NOMO-1 treated with DMSO at 0.1 percent for 48 hours (cell line): Measurements from ENCODE around the gene ATF4.

ENCODE experiments used
- DNase-seq: peaks from one replicate; lab custom pipeline; 2025; ENCODE audit not compliant: unreplicated experiment; lab: John Stamatoyannopoulos, UW

ATF4 gene, protein sequence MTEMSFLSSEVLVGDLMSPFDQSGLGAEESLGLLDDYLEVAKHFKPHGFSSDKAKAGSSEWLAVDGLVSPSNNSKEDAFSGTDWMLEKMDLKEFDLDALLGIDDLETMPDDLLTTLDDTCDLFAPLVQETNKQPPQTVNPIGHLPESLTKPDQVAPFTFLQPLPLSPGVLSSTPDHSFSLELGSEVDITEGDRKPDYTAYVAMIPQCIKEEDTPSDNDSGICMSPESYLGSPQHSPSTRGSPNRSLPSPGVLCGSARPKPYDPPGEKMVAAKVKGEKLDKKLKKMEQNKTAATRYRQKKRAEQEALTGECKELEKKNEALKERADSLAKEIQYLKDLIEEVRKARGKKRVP

DNA sequence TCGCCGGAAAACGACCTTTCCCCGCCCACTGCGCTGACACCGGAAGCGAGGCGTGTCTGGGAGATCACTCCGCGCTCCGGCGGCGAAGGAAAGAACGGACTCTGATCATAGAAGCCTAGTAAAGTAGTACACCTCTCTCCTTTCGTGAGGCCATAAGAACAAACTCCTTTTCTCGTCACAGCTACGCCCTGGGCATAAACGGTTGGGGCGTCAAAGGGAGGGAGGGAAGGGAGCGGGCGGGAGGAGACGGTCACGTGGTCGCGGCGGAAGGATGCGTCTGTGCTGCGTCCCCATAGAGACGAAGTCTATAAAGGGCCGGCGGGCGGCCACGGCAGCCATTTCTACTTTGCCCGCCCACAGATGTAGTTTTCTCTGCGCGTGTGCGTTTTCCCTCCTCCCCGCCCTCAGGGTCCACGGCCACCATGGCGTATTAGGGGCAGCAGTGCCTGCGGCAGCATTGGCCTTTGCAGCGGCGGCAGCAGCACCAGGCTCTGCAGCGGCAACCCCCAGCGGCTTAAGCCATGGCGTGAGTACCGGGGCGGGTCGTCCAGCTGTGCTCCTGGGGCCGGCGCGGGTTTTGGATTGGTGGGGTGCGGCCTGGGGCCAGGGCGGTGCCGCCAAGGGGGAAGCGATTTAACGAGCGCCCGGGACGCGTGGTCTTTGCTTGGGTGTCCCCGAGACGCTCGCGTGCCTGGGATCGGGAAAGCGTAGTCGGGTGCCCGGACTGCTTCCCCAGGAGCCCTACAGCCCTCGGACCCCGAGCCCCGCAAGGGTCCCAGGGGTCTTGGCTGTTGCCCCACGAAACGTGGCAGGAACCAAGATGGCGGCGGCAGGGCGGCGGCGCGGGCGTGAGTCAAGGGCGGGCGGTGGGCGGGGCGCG lies at the start of gene ATF4:
ATF4 (plus strand) TSS at position 337 of the 880 bp plus-strand sequence. CDS start 884 bp downstream, outside the sequence.
- DNase-seq = peak; percentile 87

DNA sequence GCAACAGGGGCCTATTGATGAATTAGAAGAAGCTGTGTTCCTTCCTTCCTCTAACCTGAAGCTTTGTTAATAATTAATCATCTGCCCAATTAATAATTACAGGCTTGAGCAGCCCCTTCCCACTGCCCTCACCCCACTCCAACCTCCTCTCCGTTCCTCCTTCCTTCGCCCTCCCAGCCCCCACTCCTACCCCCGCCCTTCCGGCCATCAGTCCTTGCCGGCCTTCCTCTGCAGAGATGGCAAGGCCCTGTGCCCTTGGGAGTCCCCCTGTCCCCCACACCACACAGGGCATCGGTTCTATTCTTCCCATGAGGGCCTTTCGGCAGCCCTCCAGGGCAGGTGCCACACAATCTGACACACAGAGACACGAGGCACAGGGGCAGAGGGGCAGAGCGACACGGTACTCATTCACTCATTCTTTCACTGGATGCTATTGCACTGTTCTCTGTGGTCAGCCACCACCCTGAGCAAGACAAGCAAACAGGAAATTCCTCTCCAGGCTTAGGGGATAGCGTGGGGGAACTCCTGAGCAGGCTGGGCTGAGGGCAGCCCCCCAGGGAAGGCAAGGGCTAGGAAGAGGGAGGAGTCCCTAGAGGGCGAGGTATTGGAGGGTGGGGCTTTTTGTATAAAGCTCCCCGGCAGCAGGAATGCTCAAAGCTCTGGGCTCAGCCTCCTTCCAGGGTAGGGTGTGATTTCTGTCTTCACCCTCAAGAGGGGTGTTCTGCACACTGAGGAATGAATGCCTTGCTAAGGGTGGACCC lies 48.8 kb upstream of the ATF4 start:
- DNase-seq = no peak

DNA sequence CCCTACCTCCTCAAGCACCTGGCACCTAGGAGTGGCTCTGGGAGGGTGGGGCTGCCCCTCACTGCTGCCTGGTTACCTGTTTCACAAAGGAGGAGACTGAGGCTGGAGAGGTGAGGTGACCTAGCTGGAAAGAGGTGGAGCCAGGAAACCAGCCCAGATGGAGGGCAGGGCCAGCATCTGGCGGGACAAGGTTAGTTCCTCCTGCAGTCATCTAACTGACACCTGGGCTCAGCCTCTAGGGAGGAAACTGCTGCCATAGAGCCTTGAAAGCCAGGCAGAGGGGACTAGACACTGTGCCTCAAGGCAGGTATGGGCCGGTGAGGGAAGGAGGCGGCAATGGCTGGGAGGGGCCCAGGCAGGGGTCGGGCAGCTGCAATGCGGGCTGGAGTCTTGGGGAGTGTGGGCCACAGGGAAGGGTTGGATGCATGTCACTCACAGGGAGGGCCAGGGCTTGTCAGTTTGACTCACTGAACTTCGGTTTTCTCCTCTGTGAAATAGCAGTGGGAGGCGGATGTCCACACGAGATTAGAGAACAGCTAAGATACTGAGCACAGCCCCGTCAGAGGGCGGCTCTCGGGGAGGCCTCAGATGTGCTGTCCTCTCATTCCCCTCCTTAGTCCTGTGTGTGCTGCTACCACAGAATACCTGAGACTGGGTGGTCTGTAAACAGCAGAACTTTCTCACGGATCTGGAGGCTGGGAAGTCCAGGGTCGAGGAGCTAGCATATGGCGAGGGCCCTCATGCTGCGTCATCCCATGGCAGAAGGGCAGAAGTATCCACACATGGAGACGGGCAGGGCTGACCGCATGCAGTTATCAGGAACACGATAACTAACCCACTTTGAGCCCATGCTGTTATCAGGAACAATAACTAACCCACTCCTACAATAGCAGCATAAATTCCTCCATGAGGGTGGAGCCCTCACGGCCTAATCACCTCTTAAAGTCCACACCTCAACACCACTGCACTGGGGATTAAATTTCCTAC lies 47.5 kb upstream of the ATF4 start:
- DNase-seq = no peak

DNA sequence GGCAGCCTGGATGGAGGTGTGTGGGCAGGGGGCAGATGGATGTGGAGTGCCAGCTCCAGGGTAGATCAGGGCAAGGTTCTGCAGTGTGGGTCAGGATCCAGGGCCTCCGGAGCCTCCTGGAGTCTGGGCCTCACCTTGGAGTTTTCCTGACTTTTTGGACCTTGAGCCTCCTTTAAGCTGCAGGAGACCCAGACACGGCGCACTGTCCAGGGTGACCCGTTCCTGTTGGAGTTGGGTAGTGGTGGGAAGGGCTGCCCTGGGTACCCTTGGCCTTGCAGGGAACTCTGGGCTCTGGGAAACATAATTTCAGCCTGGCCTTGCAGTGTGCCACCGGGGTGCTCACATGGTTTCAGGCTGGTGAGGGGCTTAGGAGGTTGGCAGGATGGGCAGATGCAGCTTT lies 46.5 kb upstream of the ATF4 start:
- DNase-seq = no peak

DNA sequence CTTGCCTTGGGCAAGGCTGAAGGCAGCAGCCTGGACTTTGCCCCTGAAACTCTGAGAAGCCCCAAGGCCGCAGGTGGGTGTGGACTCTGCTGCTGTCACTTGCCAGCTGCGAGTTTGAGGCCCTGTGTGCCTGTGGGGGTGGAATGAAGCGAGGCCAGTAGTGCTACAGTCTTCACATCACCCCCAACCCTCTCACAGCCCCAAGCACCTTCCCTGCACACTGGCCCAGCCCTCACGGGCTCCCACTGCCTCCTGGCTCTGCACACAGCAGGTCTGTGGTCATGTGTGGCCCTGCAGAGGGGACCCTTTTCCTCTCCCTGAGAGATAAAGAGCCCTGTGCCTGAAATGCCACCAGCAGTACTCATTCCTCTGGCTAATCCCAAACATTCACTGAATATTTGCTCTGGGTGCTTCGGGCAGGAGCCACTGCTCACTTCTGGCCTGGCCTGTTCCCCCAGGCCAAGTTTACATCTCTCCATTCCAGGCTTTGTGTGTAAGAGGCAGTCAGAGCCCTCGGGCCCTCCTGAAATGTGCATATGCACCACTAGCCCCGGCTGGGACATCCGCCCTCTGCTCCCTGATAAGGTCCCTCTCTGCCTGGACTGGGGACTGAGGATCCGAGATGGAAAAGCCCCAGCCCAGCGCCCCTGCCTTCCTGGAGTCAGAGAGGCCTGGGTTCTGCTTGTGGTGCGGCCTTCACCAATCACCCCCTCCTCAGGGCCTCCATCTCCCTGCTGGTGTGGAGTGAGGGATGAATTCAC lies 45.8 kb upstream of the ATF4 start:
- no peak for DNase-seq

DNA sequence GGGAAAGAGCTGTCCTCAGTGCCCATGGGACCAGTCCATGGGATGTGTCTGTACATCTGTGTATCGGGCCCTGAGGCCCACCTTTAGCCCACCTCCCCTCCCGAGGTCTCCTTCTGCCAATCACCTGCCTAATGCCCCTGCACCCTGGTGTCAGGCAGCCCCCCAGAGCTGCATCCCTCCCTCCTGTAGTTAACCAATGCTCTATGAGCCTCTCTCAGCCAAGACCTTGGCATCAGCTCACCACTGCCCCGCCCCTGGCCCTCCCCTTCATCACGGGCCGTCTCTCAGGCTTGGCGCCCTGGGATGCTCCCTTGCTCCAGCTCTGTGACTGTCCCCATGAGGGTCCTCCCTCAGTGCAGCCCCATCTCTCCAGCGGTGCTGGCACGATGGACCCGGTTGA lies 45.0 kb upstream of the ATF4 start:
- DNase-seq = no peak

DNA sequence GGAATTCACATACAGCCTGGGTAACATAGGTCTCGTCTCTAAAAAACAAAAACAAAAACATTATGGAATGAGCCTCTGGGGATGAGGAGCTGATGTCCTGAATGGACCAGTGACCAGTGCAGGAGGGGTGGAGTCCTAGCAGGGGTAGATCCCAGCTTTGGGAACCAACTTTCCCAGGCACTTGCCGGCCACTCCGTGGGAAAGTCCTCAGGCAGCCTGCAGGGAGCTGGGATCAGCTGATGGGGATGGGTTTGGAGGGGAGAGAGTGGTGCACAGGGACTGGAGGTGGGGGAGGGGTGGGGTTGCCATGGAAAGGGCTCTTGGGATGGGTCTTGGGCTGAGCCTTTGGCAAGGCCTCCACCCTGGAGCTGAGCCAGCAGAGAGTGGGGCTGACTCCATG lies 44.5 kb upstream of the ATF4 start:
- no peak for DNase-seq

DNA sequence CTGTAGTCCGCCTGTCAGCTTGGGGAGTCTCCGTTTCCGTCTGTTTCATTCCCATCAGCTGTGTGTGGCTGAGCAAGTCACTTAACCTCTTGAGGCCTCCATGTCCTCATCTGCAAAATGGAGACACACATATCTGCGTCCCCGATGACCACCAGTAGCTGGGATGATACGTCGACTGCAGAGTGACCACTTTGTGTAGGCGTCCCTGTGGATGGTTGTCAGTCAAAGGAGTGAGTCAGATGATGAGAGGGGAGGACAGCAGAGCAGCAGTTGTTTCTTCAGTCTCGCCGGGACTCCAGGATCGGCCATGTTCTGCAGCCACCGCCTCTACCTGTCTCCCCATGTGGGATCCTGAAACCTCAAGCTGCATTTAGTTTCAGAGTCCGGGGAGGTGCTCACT lies 43.7 kb upstream of the ATF4 start:
- DNase-seq = no peak

DNA sequence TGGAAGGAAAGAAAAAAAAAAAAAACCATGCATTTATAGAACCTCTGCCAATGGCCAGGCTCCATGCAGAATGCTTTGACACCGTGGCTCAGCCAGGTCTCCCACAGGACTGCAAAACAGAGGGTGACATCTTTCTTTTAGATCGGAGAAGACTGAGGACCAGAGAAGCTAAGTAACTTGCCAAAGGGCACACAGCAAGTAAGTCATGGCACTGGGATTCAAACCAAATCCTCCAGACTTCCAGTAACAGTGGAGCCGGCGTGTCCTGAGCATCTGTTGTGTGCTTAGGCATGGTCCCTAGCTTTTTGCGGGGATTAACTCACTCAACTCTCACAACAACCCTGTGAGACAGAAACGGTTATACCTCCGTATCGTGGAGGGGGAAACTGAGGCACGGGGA lies 42.8 kb upstream of the ATF4 start:
- no peak for DNase-seq

DNA sequence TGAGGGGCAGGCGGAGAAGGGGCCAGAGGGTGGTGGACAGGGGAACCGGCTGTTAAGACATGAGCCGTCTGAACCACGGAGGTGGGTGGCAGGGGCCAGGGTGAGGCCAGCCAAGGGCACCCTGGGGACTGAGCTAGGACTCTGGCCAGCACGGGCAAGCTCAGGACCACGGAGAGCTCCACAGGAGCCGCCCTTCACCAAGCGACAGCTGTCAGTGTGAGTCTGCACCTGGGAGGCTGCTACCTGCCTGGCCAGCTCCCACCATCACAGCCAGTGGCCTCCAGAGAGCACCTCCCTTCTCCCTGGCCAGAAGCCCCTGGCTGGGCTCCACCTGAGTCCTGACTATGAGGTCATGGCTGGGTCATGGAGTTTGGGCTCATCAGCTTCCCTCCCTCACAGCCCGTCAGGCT lies 41.9 kb upstream of the ATF4 start:
- DNase-seq = no peak

DNA sequence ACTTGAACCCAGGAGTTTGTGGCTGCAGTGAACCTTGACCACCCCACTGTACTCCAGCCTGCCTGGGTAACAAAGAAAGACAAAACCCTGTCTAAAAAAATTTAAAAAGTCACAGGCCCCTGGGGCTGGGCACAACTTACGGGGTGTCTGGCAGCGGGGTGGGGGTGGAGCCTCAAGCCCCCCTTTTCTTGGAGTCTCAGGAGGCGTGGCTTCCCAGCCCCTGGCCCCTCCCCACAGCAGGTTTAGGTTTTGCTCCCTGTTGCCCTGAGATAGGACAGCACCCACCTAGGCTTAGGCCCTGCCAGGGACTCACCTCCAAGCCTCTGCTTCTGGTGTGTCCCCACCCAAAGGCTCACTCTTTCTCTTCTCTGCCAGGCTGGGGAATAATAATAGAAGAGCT lies 41.1 kb upstream of the ATF4 start:
- no peak for DNase-seq

DNA sequence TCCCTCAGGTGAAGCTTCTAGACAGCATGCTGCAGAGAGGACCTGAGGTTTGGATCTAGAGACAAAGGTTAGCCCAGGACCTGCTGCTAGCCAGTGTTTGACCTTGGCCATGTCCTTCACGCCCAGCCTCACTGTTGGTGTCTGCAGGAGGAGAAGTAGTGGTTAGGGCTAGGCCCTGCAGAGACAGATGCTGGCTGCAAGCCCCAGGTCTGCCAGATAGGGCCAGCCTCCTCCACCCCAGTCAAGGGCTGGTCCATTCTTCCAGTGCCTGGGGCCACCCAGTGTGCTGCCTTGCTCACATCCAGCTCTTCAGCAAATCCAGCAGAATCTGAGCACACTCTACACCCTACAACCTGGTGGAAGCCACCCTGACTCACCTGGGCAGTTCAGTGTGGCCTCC lies 39.8 kb upstream of the ATF4 start:
- DNase-seq = no peak

DNA sequence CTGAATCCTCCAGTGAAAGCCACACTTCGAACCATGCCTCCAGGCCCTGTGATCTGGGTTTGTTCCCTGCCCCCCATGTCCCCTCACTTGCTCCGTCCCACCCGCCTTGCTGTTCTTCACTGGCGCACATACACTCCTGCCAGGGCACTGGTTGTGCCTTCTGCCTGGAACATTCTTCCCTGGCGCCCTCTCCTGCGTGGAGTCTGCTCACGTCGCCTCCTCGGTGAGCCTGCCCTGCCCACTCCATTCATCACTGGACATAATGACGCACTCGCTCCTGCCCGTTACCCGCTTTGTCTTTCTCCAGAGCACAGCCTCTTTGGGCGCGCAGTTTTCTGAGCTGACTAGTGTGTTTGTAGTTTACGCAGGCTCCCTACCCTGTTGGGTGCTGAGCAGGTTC lies 39.3 kb upstream of the ATF4 start:
- DNase-seq = no peak

DNA sequence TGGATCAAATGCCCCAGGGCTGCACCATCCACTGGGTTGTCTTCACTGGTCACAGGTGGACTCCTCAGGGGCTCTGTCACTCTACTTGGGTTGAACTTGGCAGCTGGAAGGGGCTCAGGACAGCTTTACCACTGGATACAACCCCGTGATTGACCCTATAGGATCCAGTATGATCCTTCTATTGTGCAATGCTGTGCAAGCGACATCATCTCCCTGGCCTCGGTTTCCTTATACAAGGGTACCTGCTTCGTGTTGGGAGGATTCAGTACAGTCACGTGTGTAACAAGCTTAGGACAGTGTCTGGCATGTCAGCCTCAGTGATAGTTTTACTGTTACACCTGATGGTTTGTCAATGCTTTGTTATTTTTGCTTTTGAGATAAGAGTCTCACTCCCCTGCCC lies 38.8 kb upstream of the ATF4 start:
- DNase-seq = no peak

DNA sequence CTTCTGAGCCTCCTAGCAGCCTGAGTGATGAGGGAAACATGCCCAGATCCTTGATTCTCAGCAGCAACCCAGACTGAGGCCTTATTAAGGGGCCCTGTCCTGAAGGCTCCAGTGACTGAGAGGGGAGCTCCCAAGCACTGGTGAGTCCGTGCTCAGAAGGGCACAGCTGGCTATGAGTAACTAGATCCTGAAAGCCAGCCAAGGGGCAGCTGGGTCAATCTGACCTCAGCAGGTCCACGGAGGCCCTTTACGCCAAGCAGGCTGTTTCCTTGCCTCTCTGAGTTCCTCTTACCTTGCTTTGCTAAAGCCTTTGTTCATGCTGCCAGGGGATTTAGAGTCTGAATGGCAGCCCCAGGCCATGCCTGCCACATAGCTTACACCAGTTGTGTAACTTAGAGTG lies 37.6 kb upstream of the ATF4 start:
- no peak for DNase-seq

DNA sequence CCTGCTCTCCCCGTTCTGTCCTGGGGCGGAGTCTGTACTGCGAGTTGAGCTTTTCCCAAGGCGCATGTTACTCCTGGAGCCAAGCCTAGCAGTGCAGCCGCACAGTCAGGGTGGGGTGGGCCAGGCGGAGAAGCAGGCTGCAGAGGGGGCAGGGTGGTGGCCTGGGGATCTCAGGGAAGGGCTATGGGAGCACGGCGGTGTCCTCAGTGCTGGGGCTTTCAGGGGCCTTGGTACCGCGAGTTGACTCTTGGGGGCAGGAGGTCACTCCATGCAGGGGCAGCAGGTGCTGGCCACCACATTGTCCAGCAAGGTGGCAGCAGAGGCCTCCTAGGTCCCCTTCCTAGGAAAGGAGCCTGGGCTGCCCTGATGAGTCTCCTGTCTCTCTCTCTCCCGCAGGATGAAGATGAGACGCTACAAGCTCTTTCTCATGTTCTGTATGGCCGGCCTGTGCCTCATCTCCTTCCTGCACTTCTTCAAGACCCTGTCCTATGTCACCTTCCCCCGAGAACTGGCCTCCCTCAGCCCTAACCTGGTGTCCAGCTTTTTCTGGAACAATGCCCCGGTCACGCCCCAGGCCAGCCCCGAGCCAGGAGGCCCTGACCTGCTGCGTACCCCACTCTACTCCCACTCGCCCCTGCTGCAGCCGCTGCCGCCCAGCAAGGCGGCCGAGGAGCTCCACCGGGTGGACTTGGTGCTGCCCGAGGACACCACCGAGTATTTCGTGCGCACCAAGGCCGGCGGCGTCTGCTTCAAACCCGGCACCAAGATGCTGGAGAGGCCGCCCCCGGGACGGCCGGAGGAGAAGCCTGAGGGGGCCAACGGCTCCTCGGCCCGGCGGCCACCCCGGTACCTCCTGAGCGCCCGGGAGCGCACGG lies 33.2 kb upstream of the ATF4 start:
- DNase-seq = no peak

DNA sequence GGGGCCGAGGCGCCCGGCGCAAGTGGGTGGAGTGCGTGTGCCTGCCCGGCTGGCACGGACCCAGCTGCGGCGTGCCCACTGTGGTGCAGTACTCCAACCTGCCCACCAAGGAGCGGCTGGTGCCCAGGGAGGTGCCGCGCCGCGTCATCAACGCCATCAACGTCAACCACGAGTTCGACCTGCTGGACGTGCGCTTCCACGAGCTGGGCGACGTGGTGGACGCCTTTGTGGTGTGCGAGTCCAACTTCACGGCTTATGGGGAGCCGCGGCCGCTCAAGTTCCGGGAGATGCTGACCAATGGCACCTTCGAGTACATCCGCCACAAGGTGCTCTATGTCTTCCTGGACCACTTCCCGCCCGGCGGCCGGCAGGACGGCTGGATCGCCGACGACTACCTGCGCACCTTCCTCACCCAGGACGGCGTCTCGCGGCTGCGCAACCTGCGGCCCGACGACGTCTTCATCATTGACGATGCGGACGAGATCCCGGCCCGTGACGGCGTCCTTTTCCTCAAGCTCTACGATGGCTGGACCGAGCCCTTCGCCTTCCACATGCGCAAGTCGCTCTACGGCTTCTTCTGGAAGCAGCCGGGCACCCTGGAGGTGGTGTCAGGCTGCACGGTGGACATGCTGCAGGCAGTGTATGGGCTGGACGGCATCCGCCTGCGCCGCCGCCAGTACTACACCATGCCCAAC lies 32.4 kb upstream of the ATF4 start:
- DNase-seq = no peak

DNA sequence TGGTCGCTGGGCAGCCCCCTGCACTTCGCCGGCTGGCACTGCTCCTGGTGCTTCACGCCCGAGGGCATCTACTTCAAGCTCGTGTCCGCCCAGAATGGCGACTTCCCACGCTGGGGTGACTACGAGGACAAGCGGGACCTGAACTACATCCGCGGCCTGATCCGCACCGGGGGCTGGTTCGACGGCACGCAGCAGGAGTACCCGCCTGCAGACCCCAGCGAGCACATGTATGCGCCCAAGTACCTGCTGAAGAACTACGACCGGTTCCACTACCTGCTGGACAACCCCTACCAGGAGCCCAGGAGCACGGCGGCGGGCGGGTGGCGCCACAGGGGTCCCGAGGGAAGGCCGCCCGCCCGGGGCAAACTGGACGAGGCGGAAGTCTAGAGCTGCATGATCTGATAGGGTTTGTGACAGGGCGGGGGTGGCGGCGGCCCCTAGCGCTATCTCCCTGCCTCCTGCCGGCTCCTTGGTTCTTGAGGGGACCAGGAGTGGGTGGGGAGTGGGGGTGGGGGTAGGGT lies 31.7 kb upstream of the ATF4 start:
- DNase-seq = no peak
